Measurements from ENCODE around the gene RAD52. TPM values are rescaled to one million over a fixed set of nuclear protein-coding genes. Genes with fewer than 3 reads are reported as not detected.

The RAD52 gene
- total RNA-seq, 1 experiment from 2014 or later = 24.7 TPM

- TF ChIP-seq EZH2 (IDR thresholded peaks at IDR 0.05; ENCODE audit: borderline replicate concordance, low read depth, low read length, poor library complexity, severe bottlenecking) (no peak), CTCF (conservative IDR thresholded peaks at IDR 0.05; ENCODE audit: low read depth, low read length) (no peak)
- H3K27ac ChIP-seq (ENCODE audit: low read depth, low read length, poor library complexity, severe bottlenecking) = no peak overlapping the region
- ChIA-PET POLR2A (ENCODE audit: low non-redundant PET) (no interaction called here), CTCF (no interaction called here)
- H3K36me3 ChIP-seq (ENCODE audit: insufficient read depth, low read length, poor library complexity, severe bottlenecking) = peaks cover 46% of the 10 kb centered on the region
- DNase-seq (ENCODE audit: low spot score) = no peak
- no peak overlapping the region for H3K4me3 ChIP-seq (ENCODE audit: low read depth, low read length, poor library complexity, severe bottlenecking)
- intact Hi-C loops (cut with micrococcal nuclease; ENCODE audit: unreplicated experiment) = no loop called here
- no peaks in the 10 kb centered on the region for H3K9me3 ChIP-seq (ENCODE audit: low read depth, low read length, poor library complexity, severe bottlenecking)
- H3K27me3 ChIP-seq (replicated peaks; ENCODE audit: insufficient read depth, low read depth, low read length, poor library complexity) = no peaks in the 10 kb centered on the region
- no peaks in the 10 kb centered on the region for H3K4me1 ChIP-seq (ENCODE audit: insufficient read depth, low read length, poor library complexity, severe bottlenecking)
- BruUV-seq (replicated peaks) = no TSS peak
Observed at GRCh38 chr12:931591-931990, 17.9 kb downstream of the RAD52 start.

DNA sequence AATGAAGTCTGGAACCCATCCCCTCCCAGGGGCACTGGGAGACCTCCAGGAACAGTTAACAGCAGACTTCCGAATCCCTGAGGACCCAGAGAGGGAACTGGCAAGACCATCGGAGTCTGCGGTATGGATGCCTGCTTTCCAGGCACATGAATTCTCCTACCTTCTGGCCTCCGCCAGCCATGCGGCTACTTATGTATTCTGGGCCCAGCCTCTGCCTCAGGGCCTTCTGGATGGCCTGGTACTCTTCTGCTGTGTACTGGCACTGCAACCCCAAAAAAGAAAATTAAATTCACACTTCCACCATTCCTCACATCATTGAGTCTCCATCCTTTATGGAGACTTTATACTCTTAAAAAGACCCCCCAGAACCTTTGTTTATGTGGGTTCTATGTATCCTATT lies 18.4 kb downstream of the RAD52 start:
- intact Hi-C loops (cut with micrococcal nuclease; ENCODE audit: unreplicated experiment) = no loop called here
- DNase-seq (ENCODE audit: low spot score) = no peak
- TF ChIP-seq CTCF (conservative IDR thresholded peaks at IDR 0.05; ENCODE audit: low read depth, low read length) = no peak
- no peak for TF ChIP-seq EZH2 (IDR thresholded peaks at IDR 0.05; ENCODE audit: borderline replicate concordance, low read depth, low read length, poor library complexity, severe bottlenecking)
- Histone ChIP-seq H3K27ac (ENCODE audit: low read depth, low read length, poor library complexity, severe bottlenecking) (no peak overlapping the region), H3K27me3 (replicated peaks; ENCODE audit: insufficient read depth, low read depth, low read length, poor library complexity) (no peaks in the 10 kb centered on the region), H3K4me1 (ENCODE audit: insufficient read depth, low read length, poor library complexity, severe bottlenecking) (no peaks in the 10 kb centered on the region), H3K9me3 (ENCODE audit: low read depth, low read length, poor library complexity, severe bottlenecking) (no peaks in the 10 kb centered on the region), H3K4me3 (ENCODE audit: low read depth, low read length, poor library complexity, severe bottlenecking) (no peak overlapping the region), H3K36me3 (ENCODE audit: insufficient read depth, low read length, poor library complexity, severe bottlenecking) (peaks cover 48% of the 10 kb centered on the region)
- CTCF ChIA-PET = no interaction called here
- POLR2A ChIA-PET (ENCODE audit: low non-redundant PET) = no interaction called here
- BruUV-seq (replicated peaks) = no TSS peak

GRCh38 chr12:926641-927040 lies 22.9 kb downstream of the RAD52 start:
- Histone ChIP-seq H3K4me1 (ENCODE audit: insufficient read depth, low read length, poor library complexity, severe bottlenecking) (no peaks in the 10 kb centered on the region), H3K9me3 (ENCODE audit: low read depth, low read length, poor library complexity, severe bottlenecking) (no peaks in the 10 kb centered on the region), H3K4me3 (ENCODE audit: low read depth, low read length, poor library complexity, severe bottlenecking) (no peak overlapping the region), H3K27me3 (replicated peaks; ENCODE audit: insufficient read depth, low read depth, low read length, poor library complexity) (no peaks in the 10 kb centered on the region), H3K36me3 (ENCODE audit: insufficient read depth, low read length, poor library complexity, severe bottlenecking) (peaks cover 63% of the 10 kb centered on the region), H3K27ac (ENCODE audit: low read depth, low read length, poor library complexity, severe bottlenecking) (no peak overlapping the region)
- no peak for TF ChIP-seq EZH2 (IDR thresholded peaks at IDR 0.05; ENCODE audit: borderline replicate concordance, low read depth, low read length, poor library complexity, severe bottlenecking)
- no peak for TF ChIP-seq CTCF (conservative IDR thresholded peaks at IDR 0.05; ENCODE audit: low read depth, low read length)
- CTCF ChIA-PET = interaction anchor here (1.4 kb wide), 1 partner anchor 166 kb away, joined by 3 read pairs; no protein-coding TSS in a partner anchor
- DNase-seq (ENCODE audit: low spot score) = no peak
- intact Hi-C loops (cut with micrococcal nuclease; ENCODE audit: unreplicated experiment) = no loop called here
- no TSS peak for BruUV-seq (replicated peaks)
- POLR2A ChIA-PET (ENCODE audit: low non-redundant PET) = no interaction called here

Data from A673 (cell line).